BE2C (cell line): Measurements from ENCODE around the gene SPHK2.

Experiments used
- DNase-seq: peaks from one replicate; pipeline ENCODE4 v3.0.0-alpha.2; 2020
- H3K27me3 ChIP-seq: fragments of 250-450 bp; sonication (Bioruptor Pico); 2 replicates; pipeline ENCODE4 v1.5.1; 2020; ENCODE audit warnings: mild to moderate bottlenecking
- H3K36me3 ChIP-seq: fragments of 250-450 bp; sonication (Bioruptor Pico); 2 replicates; pipeline ENCODE4 v1.5.1; 2020; ENCODE audit warnings: mild to moderate bottlenecking
- H3K4me1 ChIP-seq: fragments of 250-450 bp; sonication (Bioruptor Pico); 2 replicates; pipeline ENCODE4 v1.5.1; 2020
- H3K4me3 ChIP-seq: 2 replicates; pipeline ENCODE4 v1.5.1; 2011; ENCODE audit warnings: low read depth, low read length
- H3K9me3 ChIP-seq: fragments of 250-450 bp; sonication (Bioruptor Pico); 2 replicates; pipeline ENCODE4 v1.5.1; 2020
- CTCF ChIP-seq: IDR thresholded peaks from 2 replicates; pipeline ENCODE4 v1.5.1; 2012; ENCODE audit warnings: mild to moderate bottlenecking, low read depth, low read length

Gene SPHK2

GRCh38 chr19:48603449-48603848 lies 15.9 kb upstream of the SPHK2 start:
- no peaks in the 10 kb centered on the region for H3K36me3 ChIP-seq
- H3K27me3 ChIP-seq = peaks cover 8% of the 10 kb centered on the region
- no peaks in the 10 kb centered on the region for H3K9me3 ChIP-seq
- H3K4me3 ChIP-seq = no peak overlapping the region
- TF ChIP-seq CTCF = no peak
- DNase-seq = no peak
- H3K4me1 ChIP-seq = no peaks in the 10 kb centered on the region

- H3K9me3 ChIP-seq = no peaks in the 10 kb centered on the region
- H3K4me3 ChIP-seq = no peak overlapping the region
- no peak for TF ChIP-seq CTCF
- H3K4me1 ChIP-seq = no peaks in the 10 kb centered on the region; the same call in 1 of the 2 replicates
- no peaks in the 10 kb centered on the region for H3K36me3 ChIP-seq
- peaks cover 4% of the 10 kb centered on the region for H3K27me3 ChIP-seq
- no peak for DNase-seq
Observed at GRCh38 chr19:48603850-48604249, 15.5 kb upstream of the SPHK2 start.

- no peaks in the 10 kb centered on the region for H3K36me3 ChIP-seq
- H3K9me3 ChIP-seq = no peaks in the 10 kb centered on the region
- no peak for DNase-seq
- H3K4me1 ChIP-seq = no peaks in the 10 kb centered on the region; the same call in 1 of the 2 replicates
- H3K4me3 ChIP-seq = no peak within 1 kb of the TSS
- H3K27me3 ChIP-seq = no peaks in the 10 kb centered on the region
- no peak for TF ChIP-seq CTCF
Observed at GRCh38 chr19:48606463-48607358, 12.6 kb upstream of the SPHK2 start, which contains the start of gene SPACA4. Gene SPACA4, plus strand, starts transcription at chr19:48606742. Its CDS starts 237 bp downstream, at chr19:48606979.

GRCh38 chr19:48607359-48607755 lies 11.9 kb upstream of the SPHK2 start:
- H3K4me3 ChIP-seq = no peak overlapping the region
- no peak for DNase-seq
- no peak for TF ChIP-seq CTCF
- no peaks in the 10 kb centered on the region for H3K9me3 ChIP-seq
- H3K27me3 ChIP-seq = no peaks in the 10 kb centered on the region
- H3K36me3 ChIP-seq = no peaks in the 10 kb centered on the region
- no peaks in the 10 kb centered on the region; the same call in 1 of the 2 replicates for H3K4me1 ChIP-seq

- peak; percentile 81 for TF ChIP-seq CTCF
- peak overlapping the region; percentile 29; the same call in 1 of the 2 replicates for H3K4me3 ChIP-seq
- DNase-seq = peak; percentile 66
- peaks cover 3% of the 10 kb centered on the region for H3K4me1 ChIP-seq
- no peaks in the 10 kb centered on the region for H3K36me3 ChIP-seq
- no peaks in the 10 kb centered on the region for H3K9me3 ChIP-seq
- no peaks in the 10 kb centered on the region for H3K27me3 ChIP-seq
Observed at GRCh38 chr19:48608798-48609263, 10.5 kb upstream of the SPHK2 start.

GRCh38 chr19:48609571-48610108 lies 9.7 kb upstream of the SPHK2 start:
- H3K4me3 ChIP-seq = no peak overlapping the region

More at GRCh38 chr19:48609571-48610108, 9.7 kb upstream of the SPHK2 start:
- no peak for DNase-seq
- TF ChIP-seq CTCF = no peak
- Histone ChIP-seq H3K4me1 (peaks cover 12% of the 10 kb centered on the region), H3K9me3 (no peaks in the 10 kb centered on the region), H3K27me3 (no peaks in the 10 kb centered on the region), H3K36me3 (peaks cover 6% of the 10 kb centered on the region)
